HL-60 (cell line): ENCODE measurements around the gene KIR2DL4.

Experiments used
- CTCF ChIP-seq: IDR thresholded peaks from one replicate; pipeline ENCODE4 v1.5.1; 2011; ENCODE audit warnings: low read length, control low read depth, inconsistent platforms; ENCODE audit not compliant: insufficient read depth
- POLR2AphosphoS5 ChIP-seq: IDR thresholded peaks from 2 replicates; pipeline ENCODE4 v1.6.1; 2012; ENCODE audit warnings: low read depth
- REST ChIP-seq: IDR thresholded peaks from 2 replicates; pipeline ENCODE4 v1.6.1; 2012; ENCODE audit warnings: low read depth; ENCODE audit not compliant: insufficient replicate concordance
- SPI1 ChIP-seq: IDR thresholded peaks from 2 replicates; pipeline ENCODE4 v1.6.1; 2012; ENCODE audit warnings: low read depth, mild to moderate bottlenecking, borderline replicate concordance

GRCh38 chr19:54804571-54804970 lies 1.2 kb downstream of the KIR2DL4 start:
- TF ChIP-seq REST (no peak), CTCF (no peak), POLR2AphosphoS5 (no peak), SPI1 (no peak)
